ENCODE data around the gene TXLNB.
A peak's percentile ranks its signal among the peaks of the same experiment; 100 is the strongest.

The TXLNB gene

DNA sequence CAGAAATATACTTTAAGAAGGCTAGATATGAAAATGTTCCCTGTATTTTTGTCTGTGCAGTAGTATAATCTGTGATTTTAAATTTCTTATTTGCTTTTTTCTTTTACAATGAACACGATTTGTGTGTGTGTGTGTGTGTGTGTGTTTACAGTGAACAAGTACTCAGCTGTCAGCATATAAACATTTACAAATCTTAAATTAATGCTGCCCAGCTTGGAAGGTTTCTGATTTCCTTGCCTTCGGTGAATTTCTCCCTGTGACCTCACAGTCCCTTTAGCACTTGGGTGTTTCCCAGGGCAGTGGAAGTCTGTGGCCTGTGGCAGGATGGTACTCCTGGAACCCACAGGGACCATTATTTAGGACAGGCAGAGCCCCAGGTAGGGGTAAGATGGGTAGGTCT, 37.6 kb downstream of the TXLNB start:
- POLR2A ChIA-PET (ENCODE audit: low non-redundant PET), result no interaction called here
- TF ChIP-seq, protein P1, sequence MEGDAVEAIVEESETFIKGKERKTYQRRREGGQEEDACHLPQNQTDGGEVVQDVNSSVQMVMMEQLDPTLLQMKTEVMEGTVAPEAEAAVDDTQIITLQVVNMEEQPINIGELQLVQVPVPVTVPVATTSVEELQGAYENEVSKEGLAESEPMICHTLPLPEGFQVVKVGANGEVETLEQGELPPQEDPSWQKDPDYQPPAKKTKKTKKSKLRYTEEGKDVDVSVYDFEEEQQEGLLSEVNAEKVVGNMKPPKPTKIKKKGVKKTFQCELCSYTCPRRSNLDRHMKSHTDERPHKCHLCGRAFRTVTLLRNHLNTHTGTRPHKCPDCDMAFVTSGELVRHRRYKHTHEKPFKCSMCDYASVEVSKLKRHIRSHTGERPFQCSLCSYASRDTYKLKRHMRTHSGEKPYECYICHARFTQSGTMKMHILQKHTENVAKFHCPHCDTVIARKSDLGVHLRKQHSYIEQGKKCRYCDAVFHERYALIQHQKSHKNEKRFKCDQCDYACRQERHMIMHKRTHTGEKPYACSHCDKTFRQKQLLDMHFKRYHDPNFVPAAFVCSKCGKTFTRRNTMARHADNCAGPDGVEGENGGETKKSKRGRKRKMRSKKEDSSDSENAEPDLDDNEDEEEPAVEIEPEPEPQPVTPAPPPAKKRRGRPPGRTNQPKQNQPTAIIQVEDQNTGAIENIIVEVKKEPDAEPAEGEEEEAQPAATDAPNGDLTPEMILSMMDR (conservative IDR thresholded peaks at IDR 0.05; ENCODE audit: low read depth), result no peak
- DNase-seq (ENCODE audit: low spot score), result no peak
- no peak overlapping the region for H3K27ac ChIP-seq
- CTCF ChIA-PET, result no interaction called here

DNA sequence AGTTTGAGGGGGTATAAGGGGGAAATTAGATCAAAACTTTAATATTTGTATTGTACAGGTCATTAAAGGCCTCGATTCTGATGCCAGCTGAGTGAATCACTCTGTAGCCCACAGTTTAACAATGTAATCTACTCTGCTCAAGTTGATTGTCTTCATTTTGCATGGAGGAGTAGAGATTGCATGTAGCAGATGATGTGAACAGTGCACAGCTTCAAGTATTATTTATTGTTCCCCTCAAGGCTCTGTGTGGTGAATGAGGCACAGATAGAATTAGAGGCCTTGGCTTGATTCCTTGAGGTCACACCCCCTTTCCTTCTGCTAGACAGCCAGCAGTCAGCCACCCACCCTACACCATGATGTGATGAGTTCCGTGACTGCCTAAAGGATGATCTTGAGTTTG, 38.1 kb downstream of the TXLNB start:
- H3K27ac ChIP-seq, result no peak overlapping the region
- CTCF ChIA-PET, result no interaction called here
- POLR2A ChIA-PET (ENCODE audit: low non-redundant PET), result no interaction called here
- no peak for DNase-seq (ENCODE audit: low spot score)
- TF ChIP-seq, protein P1 (conservative IDR thresholded peaks at IDR 0.05; ENCODE audit: low read depth), result no peak

DNA sequence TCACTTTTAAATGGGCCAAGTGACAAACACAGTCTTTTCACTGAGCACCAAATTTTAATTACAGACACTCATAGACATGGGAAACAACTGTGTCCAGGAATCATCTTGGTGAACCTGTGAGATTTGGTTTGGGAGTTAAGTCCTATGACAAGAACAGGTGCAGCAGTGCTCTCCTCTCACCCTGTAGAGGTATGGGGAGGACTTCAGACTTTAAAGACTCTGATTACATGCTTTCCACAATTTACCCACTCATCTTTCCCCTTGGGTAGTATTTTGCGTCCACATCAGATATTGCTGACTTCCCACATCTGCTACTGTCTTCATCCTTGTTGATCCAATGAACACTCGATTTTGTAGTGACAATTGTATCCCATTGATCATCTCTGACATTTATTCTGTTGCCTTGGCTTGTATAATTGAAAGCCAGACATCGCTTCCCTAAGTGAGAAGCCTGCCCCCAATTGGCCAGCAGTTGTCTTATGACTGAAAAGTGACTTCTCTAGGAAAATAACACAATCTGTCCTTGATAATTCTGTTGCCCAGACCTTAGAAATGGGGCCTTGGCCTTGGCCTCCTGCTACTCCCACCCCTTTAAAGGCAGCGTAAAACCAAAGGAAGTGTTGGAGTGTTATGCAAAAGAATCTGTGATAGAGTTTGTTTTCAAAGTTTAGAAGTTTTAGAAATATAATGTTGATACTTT, 40.0 kb downstream of the TXLNB start:
- no peak overlapping the region for H3K27ac ChIP-seq
- no peak for DNase-seq (ENCODE audit: low spot score)
- POLR2A ChIA-PET (ENCODE audit: low non-redundant PET), result no interaction called here
- TF ChIP-seq, protein P1 (conservative IDR thresholded peaks at IDR 0.05; ENCODE audit: low read depth), result no peak
- CTCF ChIA-PET, result interaction anchor here (0.6 kb wide), 1 partner anchor 90 kb away, joined by 7 read pairs; no protein-coding TSS in a partner anchor

DNA sequence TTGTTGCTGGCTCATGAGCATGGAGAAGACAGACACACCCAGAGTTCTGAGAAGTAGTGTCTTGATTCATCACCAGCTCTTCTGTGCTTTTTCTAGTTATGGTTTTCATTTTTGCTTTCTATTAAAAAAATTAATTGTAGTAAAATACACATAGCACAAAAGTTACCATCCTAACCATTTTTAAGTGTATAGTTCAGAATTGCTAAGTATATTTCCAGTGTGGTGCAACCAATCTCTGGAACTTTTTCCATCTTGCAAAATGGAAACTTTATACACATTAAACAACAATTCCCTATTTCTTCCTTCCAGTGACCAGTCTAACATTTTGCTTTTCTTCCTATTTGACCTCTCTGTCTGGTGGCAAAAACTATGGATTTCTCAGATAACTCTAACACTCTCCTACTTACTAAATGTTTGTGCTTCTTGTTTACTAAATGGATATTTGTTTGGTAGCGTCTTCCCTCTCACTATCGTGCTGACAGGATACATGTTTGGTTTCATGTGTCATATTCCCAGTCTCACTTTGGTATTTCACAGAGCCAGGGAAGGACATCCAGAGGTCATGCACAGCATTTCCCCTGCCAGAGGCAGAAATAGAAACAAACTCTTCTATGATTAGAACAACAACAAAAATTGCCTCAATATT, 40.6 kb downstream of the TXLNB start:
- TF ChIP-seq, protein P1 (conservative IDR thresholded peaks at IDR 0.05; ENCODE audit: low read depth), result no peak
- POLR2A ChIA-PET (ENCODE audit: low non-redundant PET), result no interaction called here
- no peak for DNase-seq (ENCODE audit: low spot score)
- no peak overlapping the region for H3K27ac ChIP-seq
- CTCF ChIA-PET, result interaction anchor here (0.6 to 1.1 kb wide), 6 partner anchors 9 to 113 kb away, joined by 3 to 5 read pairs (median 3); no protein-coding TSS in a partner anchor

DNA sequence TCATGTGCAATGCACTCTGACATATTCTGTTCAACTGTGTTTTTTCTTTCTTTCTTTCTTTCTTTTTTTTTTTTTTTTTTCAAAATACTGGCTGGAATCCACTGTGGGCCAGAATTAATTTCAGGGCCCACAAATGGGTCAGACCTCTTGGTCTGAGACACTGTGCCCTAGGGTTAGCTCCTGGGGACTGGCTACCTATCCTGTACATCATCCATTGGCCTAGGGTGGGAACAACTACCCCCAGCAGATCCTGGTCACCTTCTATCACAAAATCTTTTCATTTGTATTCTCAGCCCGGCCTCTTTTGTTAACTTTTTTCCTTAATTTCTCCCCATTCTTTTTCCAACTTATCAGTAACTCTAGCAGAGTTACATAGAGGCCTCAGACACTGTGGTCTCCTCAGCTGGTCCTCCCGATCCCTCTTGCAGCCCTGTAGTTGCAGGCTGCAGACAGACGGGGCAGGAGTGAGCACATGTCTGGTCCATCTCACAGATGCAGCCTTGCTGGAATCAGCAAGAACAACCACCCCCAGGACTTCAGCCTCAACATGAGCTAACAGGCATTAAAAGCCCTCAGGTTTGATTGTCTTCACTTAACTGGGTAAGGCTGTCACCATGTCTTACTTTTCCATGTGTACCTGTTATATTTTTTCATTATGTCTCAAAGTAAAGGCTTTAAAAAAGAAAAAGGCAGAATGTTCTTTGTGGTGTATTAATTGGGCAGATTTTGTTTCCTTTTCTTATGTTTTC, 41.3 kb downstream of the TXLNB start:
- TF ChIP-seq, protein P1 (conservative IDR thresholded peaks at IDR 0.05; ENCODE audit: low read depth), result peak; percentile 26
- POLR2A ChIA-PET (ENCODE audit: low non-redundant PET), result no interaction called here
- DNase-seq (ENCODE audit: low spot score), result peak; percentile 33
- CTCF ChIA-PET, result interaction anchor here (0.6 to 1.1 kb wide), 8 partner anchors 8 to 114 kb away, joined by 3 to 5 read pairs (median 3); no protein-coding TSS in a partner anchor
- no peak overlapping the region for H3K27ac ChIP-seq

DNA sequence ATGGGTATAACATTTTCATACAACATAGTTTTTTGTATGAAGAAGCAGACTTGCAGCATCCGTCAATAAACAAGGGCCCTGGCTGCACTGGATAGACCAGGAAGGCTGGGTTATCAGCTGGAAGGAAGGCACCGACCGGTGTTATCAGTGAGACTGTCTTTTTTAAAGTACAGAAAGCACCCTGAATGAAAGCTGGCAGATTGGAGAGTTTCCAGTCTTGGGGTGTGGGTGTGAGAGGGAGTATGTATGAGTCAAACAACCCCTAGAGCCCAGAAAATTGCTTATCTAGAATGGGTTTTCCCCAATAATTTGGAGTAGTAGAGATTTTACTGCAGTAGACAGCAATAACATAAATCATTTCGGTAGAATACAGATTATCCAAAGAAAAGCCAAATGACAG, 42.4 kb downstream of the TXLNB start:
- H3K27ac ChIP-seq, result no peak overlapping the region
- no peak for DNase-seq (ENCODE audit: low spot score)
- POLR2A ChIA-PET (ENCODE audit: low non-redundant PET), result no interaction called here
- CTCF ChIA-PET, result no interaction called here
- TF ChIP-seq, protein P1 (conservative IDR thresholded peaks at IDR 0.05; ENCODE audit: low read depth), result no peak

Data from RWPE1 (cell line).